Measurements from ENCODE around the gene ZBED1. TPM values are rescaled to one million over a fixed set of nuclear protein-coding genes. Genes with fewer than 3 reads are reported as not detected.
"Not testable (repeated sequence)": the region's sequence is repeated elsewhere in the genome, so short reads cannot be mapped to it uniquely, and the experiment has no call there.

The ZBED1 gene
- total and polyA plus RNA-seq, 4 experiments from 2014 or later = 18.1 to 34.1 (median 29.6) TPM

- no peaks in the 10 kb centered on the region for H3K27me3 ChIP-seq (ENCODE audit: insufficient read depth, low read length)
- Mint-ChIP-seq H3K4me1 (peaks cover 0 to 5% (median 2%) of the 10 kb centered on the region in 4 donors), H3K27me3 (peaks cover 2% of the 10 kb centered on the region in 2 donors), H3K9me3 (peaks cover 0 to 1% (median 0%) of the 10 kb centered on the region in 8 donors), H3K27ac (no peak overlapping the region), H3K4me3 (no peak overlapping the region), H3K36me3 (no peaks in the 10 kb centered on the region)
- intact Hi-C loops (cut with micrococcal nuclease) = no loop called here
- no peak overlapping the region for H3K4me3 ChIP-seq (ENCODE audit: low read length in 2 of 2)
- H3K9me3 ChIP-seq (ENCODE audit: control insufficient read depth in 1 of 2, low read length in 2 of 2) = no peaks in the 10 kb centered on the region
- no peak for DNase-seq
- no peak overlapping the region for H3K27ac ChIP-seq (ENCODE audit: low read depth, low read length)
- POLR2A ChIA-PET (ENCODE audit: partially characterized antibody) = no interaction called here
- CTCF ChIA-PET (ENCODE audit: partially characterized antibody) = no interaction called here
- H3K4me1 ChIP-seq (ENCODE audit: insufficient read depth, low read length) = no peaks in the 10 kb centered on the region
- H3K36me3 ChIP-seq (ENCODE audit: insufficient read depth, low read length) = no peaks in the 10 kb centered on the region
Measured at GRCh38 chrX:2507904-2508627, 7.3 kb upstream of the ZBED1 start.

GRCh38 chrX:2507196-2507595, 6.4 kb upstream of the ZBED1 start:
- CTCF ChIA-PET (ENCODE audit: partially characterized antibody) = no interaction called here
- peaks cover 2% of the 10 kb centered on the region in 2 donors for H3K27me3 Mint-ChIP-seq
- no peak overlapping the region for H3K27ac Mint-ChIP-seq
- Histone ChIP-seq H3K27me3 (ENCODE audit: insufficient read depth, low read length) (no peaks in the 10 kb centered on the region), H3K4me1 (ENCODE audit: insufficient read depth, low read length) (no peaks in the 10 kb centered on the region), H3K9me3 (ENCODE audit: control insufficient read depth in 1 of 2, low read length in 2 of 2) (no peaks in the 10 kb centered on the region), H3K36me3 (ENCODE audit: insufficient read depth, low read length) (no peaks in the 10 kb centered on the region), H3K4me3 (ENCODE audit: low read length in 2 of 2) (no peak overlapping the region), H3K27ac (ENCODE audit: low read depth, low read length) (no peak overlapping the region)
- H3K4me3 Mint-ChIP-seq = no peak overlapping the region
- peaks cover 0 to 1% (median 0%) of the 10 kb centered on the region in 8 donors for H3K9me3 Mint-ChIP-seq
- POLR2A ChIA-PET (ENCODE audit: partially characterized antibody) = no interaction called here
- no peaks in the 10 kb centered on the region for H3K36me3 Mint-ChIP-seq
- intact Hi-C loops (cut with micrococcal nuclease) = no loop called here
- DNase-seq = no peak
- H3K4me1 Mint-ChIP-seq = peaks cover 0 to 5% (median 2%) of the 10 kb centered on the region in 4 donors

DNA sequence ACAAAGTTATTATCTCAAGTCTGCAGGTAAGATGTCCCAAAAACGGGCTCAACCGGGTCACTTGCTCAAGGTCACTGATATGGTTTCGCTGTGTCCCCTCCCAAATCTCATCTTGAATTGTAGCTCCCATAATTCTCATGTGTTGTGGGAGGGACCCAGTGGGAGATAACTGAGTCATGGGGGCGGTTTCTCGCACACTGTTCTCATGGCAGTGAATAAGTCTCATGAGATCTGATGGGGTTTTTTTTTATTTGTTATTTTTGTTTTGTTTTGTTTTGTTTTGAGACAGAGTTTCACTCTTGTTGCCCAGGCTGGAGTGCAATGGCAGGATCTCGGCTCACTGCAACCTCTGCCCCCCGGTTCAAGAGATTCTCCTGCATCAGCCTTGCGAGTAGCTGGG, 4.6 kb upstream of the ZBED1 start:
- CTCF ChIA-PET (ENCODE audit: partially characterized antibody); H3K9me3 ChIP-seq (ENCODE audit: control insufficient read depth in 1 of 2, low read length in 2 of 2); DNase-seq; H3K4me3 Mint-ChIP-seq; H3K36me3 ChIP-seq (ENCODE audit: insufficient read depth, low read length); H3K27ac Mint-ChIP-seq; POLR2A ChIA-PET (ENCODE audit: partially characterized antibody); H3K9me3 Mint-ChIP-seq; H3K4me3 ChIP-seq (ENCODE audit: low read length in 2 of 2); H3K4me1 Mint-ChIP-seq; H3K4me1 ChIP-seq (ENCODE audit: insufficient read depth, low read length); intact Hi-C loops (cut with micrococcal nuclease); H3K27me3 ChIP-seq (ENCODE audit: insufficient read depth, low read length); H3K27ac ChIP-seq (ENCODE audit: low read depth, low read length); H3K36me3 Mint-ChIP-seq; H3K27me3 Mint-ChIP-seq: not testable (repeated sequence)

- H3K4me3 ChIP-seq (ENCODE audit: low read length in 2 of 2) = no peak overlapping the region
- no peaks in the 10 kb centered on the region for H3K36me3 ChIP-seq (ENCODE audit: insufficient read depth, low read length)
- H3K36me3 Mint-ChIP-seq = peaks cover 0 to 1% of the 10 kb centered on the region in 2 donors
- no peak overlapping the region for H3K4me3 Mint-ChIP-seq
- no peaks in the 10 kb centered on the region for H3K9me3 ChIP-seq (ENCODE audit: control insufficient read depth in 1 of 2, low read length in 2 of 2)
- intact Hi-C loops (cut with micrococcal nuclease) = no loop called here
- ChIA-PET CTCF (ENCODE audit: partially characterized antibody) (no interaction called here), POLR2A (ENCODE audit: partially characterized antibody) (no interaction called here)
- H3K4me1 Mint-ChIP-seq = peaks cover 1 to 10% (median 5%) of the 10 kb centered on the region in 4 donors
- DNase-seq = no peak
- no peaks in the 10 kb centered on the region for H3K27me3 ChIP-seq (ENCODE audit: insufficient read depth, low read length)
- peaks cover under 1% of the 10 kb centered on the region in 2 donors for H3K27me3 Mint-ChIP-seq
- H3K9me3 Mint-ChIP-seq = peaks cover 0 to 1% (median 0%) of the 10 kb centered on the region in 8 donors
- H3K27ac ChIP-seq (ENCODE audit: low read depth, low read length) = no peak overlapping the region
- H3K4me1 ChIP-seq (ENCODE audit: insufficient read depth, low read length) = peaks cover 6% of the 10 kb centered on the region
- H3K27ac Mint-ChIP-seq = no peak overlapping the region
Measured at GRCh38 chrX:2504706-2505332, 4.0 kb upstream of the ZBED1 start.

- Mint-ChIP-seq H3K36me3 (peaks cover 0 to 1% of the 10 kb centered on the region in 2 donors), H3K9me3 (peaks cover 0 to 1% (median 0%) of the 10 kb centered on the region in 8 donors), H3K4me3 (peak overlapping the region in 5 of 8 donors; percentile 7 to 81 (median 39)), H3K4me1 (peaks cover 4 to 20% (median 13%) of the 10 kb centered on the region in 4 donors), H3K27ac (peak overlapping the region in 3 of 7 donors; percentile 4 to 79 (median 78)), H3K27me3 (no peaks in the 10 kb centered on the region)
- Histone ChIP-seq H3K27me3 (ENCODE audit: insufficient read depth, low read length) (no peaks in the 10 kb centered on the region), H3K27ac (ENCODE audit: low read depth, low read length) (no peak overlapping the region), H3K4me3 (ENCODE audit: low read length in 2 of 2) (no peak overlapping the region), H3K9me3 (ENCODE audit: control insufficient read depth in 1 of 2, low read length in 2 of 2) (no peaks in the 10 kb centered on the region), H3K36me3 (ENCODE audit: insufficient read depth, low read length) (no peaks in the 10 kb centered on the region), H3K4me1 (ENCODE audit: insufficient read depth, low read length) (peaks cover 16% of the 10 kb centered on the region)
- intact Hi-C loops (cut with micrococcal nuclease) = no loop called here
- DNase-seq = no peak
- POLR2A ChIA-PET (ENCODE audit: partially characterized antibody) = no interaction called here
- CTCF ChIA-PET (ENCODE audit: partially characterized antibody) = no interaction called here
Measured at GRCh38 chrX:2503591-2504500, 3.1 kb upstream of the ZBED1 start.

- H3K36me3 ChIP-seq (ENCODE audit: insufficient read depth, low read length) = no peaks in the 10 kb centered on the region
- Mint-ChIP-seq H3K9me3 (no peaks in the 10 kb centered on the region), H3K4me1 (peaks cover 12 to 29% (median 22%) of the 10 kb centered on the region in 4 donors), H3K4me3 (peak overlapping the region in 4 of 8 donors; percentile 49 to 81 (median 62)), H3K27me3 (no peaks in the 10 kb centered on the region), H3K27ac (peak overlapping the region in 4 of 7 donors; percentile 25 to 78 (median 44)), H3K36me3 (peaks cover 0 to 1% of the 10 kb centered on the region in 2 donors)
- ChIA-PET CTCF (ENCODE audit: partially characterized antibody) (no interaction called here), POLR2A (ENCODE audit: partially characterized antibody) (no interaction called here)
- H3K27ac ChIP-seq (ENCODE audit: low read depth, low read length) = no peak overlapping the region
- no peak overlapping the region for H3K4me3 ChIP-seq (ENCODE audit: low read length in 2 of 2)
- no peaks in the 10 kb centered on the region for H3K9me3 ChIP-seq (ENCODE audit: control insufficient read depth in 1 of 2, low read length in 2 of 2)
- DNase-seq = no peak
- no peaks in the 10 kb centered on the region for H3K27me3 ChIP-seq (ENCODE audit: insufficient read depth, low read length)
- intact Hi-C loops (cut with micrococcal nuclease) = no loop called here
- H3K4me1 ChIP-seq (ENCODE audit: insufficient read depth, low read length) = peaks cover 26% of the 10 kb centered on the region
Measured at GRCh38 chrX:2502668-2503519, 2.1 kb upstream of the ZBED1 start.
